ENCODE results near the gene SERPINA1.

GRCh38 chr14:94421316-94421715, 32.9 kb upstream of the SERPINA1 start:
- TF ChIP-seq EZH2 (IDR thresholded peaks at IDR 0.05; ENCODE audit: low read length, missing control alignments) (no peak), CTCF (conservative IDR thresholded peaks at IDR 0.05 in 1 of 2, IDR thresholded peaks at IDR 0.05 in 1 of 2; ENCODE audit: low read depth in 1 of 2, low read length in 2 of 2) (no peak)
